Upper lobe of left lung (tissue), 6 donors: Measurements from ENCODE around the gene TSPAN32. TPM values are rescaled to one million over a fixed set of nuclear protein-coding genes. Genes with fewer than 3 reads are reported as not detected.
A peak's percentile ranks its signal among the peaks of the same experiment; 100 is the strongest.

ENCODE experiments used
- ATAC-seq, 2 donors: fragments of 200-7000 bp; cut with Tn5 transposase; one replicate each; pipeline ENCODE4 v1.9.1; 2022; ENCODE audit warnings: mild to moderate bottlenecking in 2 of 2, moderate library complexity in 2 of 2; ENCODE audit not compliant: low FRiP score in 2 of 2
- DNase-seq, 2 donors: peaks; one replicate each; pipeline ENCODE4 v3.0.0-alpha.2; 2019 to 2020
- H3K27ac ChIP-seq, 4 donors: fragments of 200-600 bp; sonication (generic); one replicate each; pipeline ENCODE4 v1.5.1; 2016 to 2019
- H3K27me3 ChIP-seq, 4 donors: fragments of 200-600 bp; sonication (generic); one replicate each; pipeline ENCODE4 v1.5.1; 2017 to 2019
- H3K36me3 ChIP-seq, 4 donors: fragments of 200-600 bp; sonication (generic); one replicate each; pipeline ENCODE4 v1.5.1; 2016 to 2019
- H3K4me1 ChIP-seq, 4 donors: fragments of 200-600 bp; sonication (generic); one replicate each; pipeline ENCODE4 v1.5.1; 2018 to 2019
- H3K4me3 ChIP-seq, 4 donors: fragments of 200-600 bp; sonication (generic); one replicate each; pipeline ENCODE4 v1.5.1; 2017 to 2019; ENCODE audit warnings: mild to moderate bottlenecking in 2 of 4, moderate library complexity in 1 of 4
- H3K9me3 ChIP-seq, 4 donors: fragments of 200-600 bp; sonication (generic); one replicate each; pipeline ENCODE4 v1.5.1; 2018 to 2019
- EP300 ChIP-seq, 4 donors: sonication (generic); formaldehyde crosslinking; IDR thresholded peaks; one replicate each; pipeline ENCODE4 v1.5.1; 2017; ENCODE audit warnings: antibody characterized with exemption in 4 of 4, control low read depth in 2 of 4
- POLR2A ChIP-seq, 4 donors: fragments of 450-650 bp; IDR thresholded peaks; one replicate each; pipeline ENCODE4 v1.5.1; 2016 to 2017; ENCODE audit warnings: antibody characterized with exemption in 4 of 4, mild to moderate bottlenecking in 2 of 4
- POLR2AphosphoS5 ChIP-seq, 2 donors: sonication (generic); formaldehyde crosslinking; IDR thresholded peaks; one replicate each; pipeline ENCODE4 v1.5.1; 2017; ENCODE audit warnings: antibody characterized with exemption in 2 of 2
- WGBS, 2 donors: methylation state at CpG; one replicate each; pipeline ENCODE4 v1.1.5; 2017 to 2018; 5-methylcytosine and 5-hydroxymethylcytosine counted together
- total RNA-seq, 6 donors: library from RNA; depleted of rRNA in 4 of 6; stranded (reverse); fragments of >200 nt in 4 of 6; gene quantifications; one replicate each; pipeline versions ENCODE4 v1.1.0 to v1.2.1, GENCODE V29; 2016 to 2021
- TF ChIP-seq, protein P1 (sequence below), 6 experiments: fragments of 450-650 bp in 4 of 6; fragments of 200-600 bp in 2 of 6; sonication (generic) in 2 of 6; IDR thresholded peaks; one replicate each; pipeline ENCODE4 v1.5.1; 2016 to 2019; ENCODE audit warnings: antibody characterized with exemption in 6 of 6
- donor health status: DM: no; HTN: no; CAD: no; lungs with moderate emphysema.
- donor health status: DM: no; HTN: yes; CAD: no; lungs with severe emphysema.

TSPAN32 gene
- total RNA-seq, 6 donors from 2014 or later = 3.1 to 16.4 (median 6.8) TPM

- Histone ChIP-seq H3K27ac (no peak overlapping the region), H3K4me3 (no peak overlapping the region), H3K36me3 (no peaks in the 10 kb centered on the region), H3K9me3 (no peaks in the 10 kb centered on the region), H3K27me3 (no peaks in the 10 kb centered on the region), H3K4me1 (no peaks in the 10 kb centered on the region)
- ATAC-seq (no peak), DNase-seq (no peak)
- WGBS, 2 donors = 72 to 78% methylated on average over 4 of the region's 4 CpGs
- TF ChIP-seq EP300 (IDR thresholded peaks at IDR 0.05) (no peak), POLR2A (IDR thresholded peaks at IDR 0.05) (no peak), POLR2AphosphoS5 (IDR thresholded peaks at IDR 0.05) (no peak)
- TF ChIP-seq, protein P1, sequence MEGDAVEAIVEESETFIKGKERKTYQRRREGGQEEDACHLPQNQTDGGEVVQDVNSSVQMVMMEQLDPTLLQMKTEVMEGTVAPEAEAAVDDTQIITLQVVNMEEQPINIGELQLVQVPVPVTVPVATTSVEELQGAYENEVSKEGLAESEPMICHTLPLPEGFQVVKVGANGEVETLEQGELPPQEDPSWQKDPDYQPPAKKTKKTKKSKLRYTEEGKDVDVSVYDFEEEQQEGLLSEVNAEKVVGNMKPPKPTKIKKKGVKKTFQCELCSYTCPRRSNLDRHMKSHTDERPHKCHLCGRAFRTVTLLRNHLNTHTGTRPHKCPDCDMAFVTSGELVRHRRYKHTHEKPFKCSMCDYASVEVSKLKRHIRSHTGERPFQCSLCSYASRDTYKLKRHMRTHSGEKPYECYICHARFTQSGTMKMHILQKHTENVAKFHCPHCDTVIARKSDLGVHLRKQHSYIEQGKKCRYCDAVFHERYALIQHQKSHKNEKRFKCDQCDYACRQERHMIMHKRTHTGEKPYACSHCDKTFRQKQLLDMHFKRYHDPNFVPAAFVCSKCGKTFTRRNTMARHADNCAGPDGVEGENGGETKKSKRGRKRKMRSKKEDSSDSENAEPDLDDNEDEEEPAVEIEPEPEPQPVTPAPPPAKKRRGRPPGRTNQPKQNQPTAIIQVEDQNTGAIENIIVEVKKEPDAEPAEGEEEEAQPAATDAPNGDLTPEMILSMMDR (IDR thresholded peaks at IDR 0.05) = no peak
Observed at GRCh38 chr11:2343502-2343901, 41.7 kb downstream of the TSPAN32 start.

DNA sequence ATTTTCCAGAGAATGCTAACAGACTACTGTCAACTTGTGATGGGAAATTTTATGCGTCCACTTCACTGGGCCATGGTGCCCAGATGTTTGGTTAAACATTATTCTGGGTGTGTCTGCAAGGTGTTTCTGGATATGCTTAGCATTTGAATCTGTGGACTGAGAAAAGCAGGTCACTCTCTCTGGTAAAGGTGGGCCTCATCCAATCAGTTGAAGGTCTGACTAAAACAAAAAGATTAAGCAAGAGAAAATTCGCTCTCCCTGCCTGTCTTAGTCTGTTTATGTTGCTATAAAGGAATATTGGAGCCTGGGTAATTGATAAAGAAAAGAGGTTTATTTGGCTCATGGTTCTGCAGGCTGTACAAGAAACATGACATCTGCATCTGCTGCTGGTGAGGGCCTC is 43.2 kb downstream of the TSPAN32 start:
- TF ChIP-seq POLR2AphosphoS5 (IDR thresholded peaks at IDR 0.05) (no peak), EP300 (IDR thresholded peaks at IDR 0.05) (no peak), POLR2A (IDR thresholded peaks at IDR 0.05) (no peak)
- TF ChIP-seq, protein P1 (IDR thresholded peaks at IDR 0.05) = no peak
- H3K9me3 ChIP-seq = peaks cover 0 to 9% (median 5%) of the 10 kb centered on the region in 4 donors
- WGBS, 2 donors = 71 to 80% methylated on average over 2 of the region's 2 CpGs
- H3K27me3 ChIP-seq = no peaks in the 10 kb centered on the region
- no peaks in the 10 kb centered on the region for H3K4me1 ChIP-seq
- H3K4me3 ChIP-seq = no peak overlapping the region
- ATAC-seq (no peak), DNase-seq (no peak)
- H3K36me3 ChIP-seq = no peaks in the 10 kb centered on the region
- H3K27ac ChIP-seq = no peak overlapping the region

DNA sequence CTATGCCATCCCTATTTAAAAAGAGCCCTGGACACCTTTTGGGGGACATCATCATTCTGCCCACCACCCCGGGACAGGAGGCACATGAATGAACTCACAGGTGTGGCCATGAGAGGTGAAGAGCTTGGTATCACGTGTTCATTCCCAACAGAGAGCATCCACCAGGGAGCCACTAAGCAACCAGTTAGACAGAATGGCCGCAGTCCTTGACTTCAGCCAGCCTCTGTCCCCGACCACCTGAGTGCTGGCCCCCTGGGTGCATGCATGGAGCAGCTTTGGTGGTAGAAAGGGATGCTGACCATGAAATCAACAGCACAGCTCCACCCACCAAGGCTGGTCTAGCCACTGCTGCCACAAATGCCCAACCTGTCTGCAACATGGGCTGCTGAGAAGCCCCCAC is 44.2 kb downstream of the TSPAN32 start:
- no peak for DNase-seq
- 98% methylated on average over 4 of the region's 4 CpGs; no CpG with 5 or more reads in 1 of the 2 donors for WGBS, 2 donors
- Histone ChIP-seq H3K27me3 (no peaks in the 10 kb centered on the region), H3K9me3 (peaks cover 0 to 9% (median 5%) of the 10 kb centered on the region in 4 donors), H3K36me3 (no peaks in the 10 kb centered on the region), H3K27ac (no peak overlapping the region), H3K4me3 (no peak overlapping the region), H3K4me1 (no peaks in the 10 kb centered on the region)
- TF ChIP-seq POLR2AphosphoS5 (IDR thresholded peaks at IDR 0.05) (no peak), POLR2A (IDR thresholded peaks at IDR 0.05) (no peak), EP300 (IDR thresholded peaks at IDR 0.05) (no peak)
- TF ChIP-seq, protein P1 (IDR thresholded peaks at IDR 0.05) = no peak
- ATAC-seq = no peak

GRCh38 chr11:2346586-2347307 is 44.9 kb downstream of the TSPAN32 start:
- Histone ChIP-seq H3K27me3 (no peaks in the 10 kb centered on the region), H3K27ac (no peak overlapping the region), H3K4me1 (no peaks in the 10 kb centered on the region), H3K4me3 (no peak overlapping the region), H3K9me3 (peaks cover 0 to 9% (median 5%) of the 10 kb centered on the region in 4 donors), H3K36me3 (no peaks in the 10 kb centered on the region)
- WGBS, 2 donors = 73 to 91% methylated on average over 6 to 10 of the region's 10 CpGs
- TF ChIP-seq, protein P1 (IDR thresholded peaks at IDR 0.05) = no peak
- TF ChIP-seq POLR2A (IDR thresholded peaks at IDR 0.05) (no peak), POLR2AphosphoS5 (IDR thresholded peaks at IDR 0.05) (no peak), EP300 (IDR thresholded peaks at IDR 0.05) (no peak)
- no peak for DNase-seq
- peak in 1 of 2 donors; percentile 34 for ATAC-seq
